Effector memory CD4-positive, alpha-beta T cell (primary cell): ENCODE results near the gene TMEM11.

Experiments
- DNase-seq, 3 donors: peaks; one replicate each; pipeline ENCODE4 v3.0.0-alpha.2; 2020
- H3K27ac ChIP-seq: 2 replicates; pipeline ENCODE4 v1.7.0; 2013; ENCODE audit warnings: mild to moderate bottlenecking, low read length, moderate library complexity; ENCODE audit not compliant: insufficient read depth, poor library complexity, severe bottlenecking
- H3K27me3 ChIP-seq: replicated peaks from 2 replicates; pipeline ENCODE4 v1.7.0; 2013; ENCODE audit warnings: mild to moderate bottlenecking, low read length; ENCODE audit not compliant: insufficient read depth, control insufficient read depth, poor library complexity, severe bottlenecking
- H3K36me3 ChIP-seq: 2 replicates; pipeline ENCODE4 v1.7.0; 2013; ENCODE audit warnings: mild to moderate bottlenecking, low read length, moderate library complexity; ENCODE audit not compliant: control insufficient read depth, insufficient read depth
- H3K4me1 ChIP-seq: 2 replicates; pipeline ENCODE4 v1.7.0; 2013; ENCODE audit warnings: low read length, mild to moderate bottlenecking; ENCODE audit not compliant: control insufficient read depth, insufficient read depth, poor library complexity, severe bottlenecking
- H3K4me3 ChIP-seq: 2 replicates; pipeline ENCODE4 v1.7.0; 2013; ENCODE audit warnings: low read length, low read depth, mild to moderate bottlenecking; ENCODE audit not compliant: insufficient read depth, poor library complexity, severe bottlenecking
- H3K9me3 ChIP-seq: 2 replicates; pipeline ENCODE4 v1.7.0; 2013; ENCODE audit warnings: mild to moderate bottlenecking, low read length, moderate library complexity; ENCODE audit not compliant: control insufficient read depth

TMEM11 gene

DNA sequence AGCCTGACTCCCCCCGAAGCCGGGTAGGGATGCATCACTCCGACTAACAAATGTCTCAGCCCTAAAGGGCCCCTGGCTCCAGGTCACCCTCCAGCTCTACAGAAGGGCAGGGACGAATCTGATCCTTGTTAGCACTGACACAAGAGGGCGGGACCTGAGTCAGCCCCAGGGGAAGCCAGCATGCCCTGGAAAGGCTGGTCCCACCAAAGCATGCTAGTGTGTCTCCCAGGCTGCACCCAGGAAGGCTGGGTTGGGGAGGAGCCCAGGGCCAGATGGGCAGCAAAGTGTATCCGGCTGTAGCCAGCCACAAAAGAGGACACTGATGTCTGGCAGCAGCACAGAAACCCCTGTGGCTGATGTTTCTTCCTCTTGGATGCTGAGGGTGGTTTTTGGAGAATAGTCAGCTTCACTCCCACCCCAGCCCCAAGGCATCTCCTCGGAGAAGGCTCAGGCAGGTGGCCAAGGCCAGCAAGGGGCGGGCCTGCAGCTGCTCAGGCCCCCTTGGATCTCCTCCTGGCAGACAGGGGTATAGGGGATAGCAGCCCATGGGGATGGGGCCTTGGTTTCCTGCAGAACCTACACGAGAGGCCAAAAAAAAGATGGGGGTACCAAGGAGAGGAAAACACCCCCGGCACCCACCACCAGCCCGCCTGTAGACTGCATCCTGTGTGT lies 28.2 kb upstream of the TMEM11 start:
- no peak for DNase-seq
- no peak overlapping the region for H3K27ac ChIP-seq
- no peaks in the 10 kb centered on the region for H3K27me3 ChIP-seq
- peaks cover 6% of the 10 kb centered on the region for H3K4me1 ChIP-seq
- H3K36me3 ChIP-seq: peaks cover 3% of the 10 kb centered on the region
- H3K4me3 ChIP-seq: no peak overlapping the region
- no peaks in the 10 kb centered on the region for H3K9me3 ChIP-seq

DNA sequence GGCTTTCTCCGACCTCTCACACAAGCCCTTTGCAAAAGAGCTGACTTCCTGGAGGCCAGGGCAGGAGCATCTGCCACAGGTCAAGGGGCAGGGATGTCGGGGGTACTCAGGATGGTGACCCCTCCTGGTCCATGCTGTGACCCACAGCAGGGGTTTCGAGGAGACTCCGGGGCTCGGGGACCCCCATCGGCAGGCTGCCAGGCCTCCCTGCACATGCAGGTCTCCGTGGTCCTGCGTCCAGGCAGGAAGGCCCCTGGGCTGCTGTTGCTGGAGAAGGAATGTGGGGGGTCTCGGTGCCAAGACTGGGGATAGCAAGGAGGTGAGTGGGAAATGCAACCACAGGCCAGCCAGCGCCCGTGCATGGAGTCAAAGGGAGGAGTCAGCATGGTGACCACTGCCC lies 27.6 kb upstream of the TMEM11 start:
- H3K27ac ChIP-seq: no peak overlapping the region
- peaks cover 3% of the 10 kb centered on the region for H3K36me3 ChIP-seq
- H3K4me1 ChIP-seq: peaks cover 6% of the 10 kb centered on the region
- no peak overlapping the region for H3K4me3 ChIP-seq
- no peak for DNase-seq
- H3K27me3 ChIP-seq: no peaks in the 10 kb centered on the region
- H3K9me3 ChIP-seq: no peaks in the 10 kb centered on the region

DNA sequence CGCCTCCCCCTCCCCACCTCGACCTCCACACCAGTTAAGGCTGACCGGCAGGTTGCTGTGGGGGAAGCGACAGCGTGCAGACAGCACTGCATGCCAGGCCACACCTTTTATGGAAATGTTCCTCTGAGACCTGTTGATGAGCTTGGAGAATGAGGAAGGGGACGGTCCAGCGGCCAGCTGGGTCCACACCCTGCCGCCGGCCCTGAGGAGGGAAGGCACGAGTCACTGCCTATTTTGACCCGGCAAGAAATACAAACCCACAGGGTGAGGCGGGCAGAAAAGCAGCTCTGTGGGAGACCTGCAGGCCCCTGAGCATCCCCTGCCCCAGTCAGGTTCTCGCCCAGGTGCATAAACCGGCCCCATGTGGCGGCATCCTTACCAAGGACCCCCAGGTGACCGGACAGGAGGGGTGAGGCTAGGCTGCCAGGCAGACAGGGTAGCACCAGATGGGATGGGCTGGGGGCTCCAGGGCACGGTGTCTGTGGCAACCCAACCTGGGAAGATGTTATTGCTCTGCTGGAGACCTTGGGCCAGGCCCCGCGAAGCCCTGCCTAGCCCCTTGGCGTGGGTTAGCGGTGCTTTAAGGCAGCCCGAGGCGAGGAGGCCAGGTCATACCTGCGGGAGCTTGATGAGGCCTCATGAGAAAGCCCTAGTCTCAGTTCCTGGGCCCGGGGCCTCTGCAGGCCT lies 26.6 kb upstream of the TMEM11 start:
- H3K27me3 ChIP-seq: no peaks in the 10 kb centered on the region
- peaks cover 2% of the 10 kb centered on the region for H3K4me1 ChIP-seq
- no peak for DNase-seq
- no peak overlapping the region for H3K27ac ChIP-seq
- no peak overlapping the region for H3K4me3 ChIP-seq
- peaks cover 3% of the 10 kb centered on the region for H3K36me3 ChIP-seq
- H3K9me3 ChIP-seq: no peaks in the 10 kb centered on the region

DNA sequence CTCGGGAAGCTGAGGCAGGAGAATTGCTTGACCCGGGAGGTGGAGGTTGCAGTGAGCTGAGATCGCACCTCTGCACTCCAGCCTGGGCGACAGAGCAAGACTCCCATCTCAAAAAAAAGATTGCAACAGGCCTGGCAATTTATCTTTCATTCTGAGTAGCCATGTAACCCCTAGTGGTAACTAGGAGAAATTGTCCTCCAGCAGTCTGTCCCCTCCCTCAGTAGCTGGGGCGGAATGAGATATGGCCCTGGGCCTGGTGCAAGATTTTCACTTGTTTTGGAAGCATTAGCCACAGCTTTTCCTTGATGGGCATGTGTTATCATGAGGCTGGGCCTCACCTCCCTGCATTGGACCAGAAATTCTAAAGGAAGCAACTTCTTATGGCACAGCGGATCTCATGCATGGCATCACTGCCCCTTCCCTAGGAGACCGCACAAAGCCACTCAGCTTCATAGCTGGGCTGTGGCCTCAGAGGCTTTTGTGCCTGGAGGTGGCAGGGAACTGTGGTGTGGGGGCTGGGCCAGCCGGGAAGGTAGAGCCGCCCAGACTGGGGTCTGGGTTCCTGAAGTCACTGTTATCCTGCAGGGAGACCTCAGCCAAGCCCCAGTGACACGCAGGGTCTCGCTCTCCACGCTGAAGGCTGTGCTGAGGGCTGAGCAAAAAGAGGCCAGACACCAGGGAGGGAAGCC lies 25.9 kb upstream of the TMEM11 start:
- Histone ChIP-seq H3K27me3 (no peaks in the 10 kb centered on the region), H3K4me1 (no peaks in the 10 kb centered on the region), H3K4me3 (no peak overlapping the region), H3K9me3 (no peaks in the 10 kb centered on the region), H3K27ac (no peak overlapping the region), H3K36me3 (peaks cover 3% of the 10 kb centered on the region)
- no peak for DNase-seq

DNA sequence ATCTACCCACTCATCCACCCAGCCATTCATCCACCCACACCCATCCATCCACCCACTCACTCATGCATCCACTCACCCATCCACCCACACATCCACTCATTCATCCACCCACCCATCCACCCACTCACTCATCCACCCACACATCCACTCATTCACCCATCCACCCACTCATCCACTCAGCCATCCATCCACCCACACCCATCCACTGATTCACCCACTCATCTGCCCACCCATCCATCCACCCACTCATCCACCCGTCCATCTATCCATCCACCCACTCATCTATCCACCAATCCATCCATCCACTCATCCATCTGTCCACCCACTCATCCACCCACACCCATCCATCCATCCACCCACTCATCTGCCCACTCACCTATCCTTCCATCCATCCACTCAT lies 22.0 kb upstream of the TMEM11 start:
- no peaks in the 10 kb centered on the region for H3K4me1 ChIP-seq
- H3K27ac ChIP-seq: no peak overlapping the region
- no peaks in the 10 kb centered on the region for H3K27me3 ChIP-seq
- DNase-seq: no peak
- H3K9me3 ChIP-seq: no peaks in the 10 kb centered on the region
- no peaks in the 10 kb centered on the region for H3K36me3 ChIP-seq
- no peak overlapping the region for H3K4me3 ChIP-seq

DNA sequence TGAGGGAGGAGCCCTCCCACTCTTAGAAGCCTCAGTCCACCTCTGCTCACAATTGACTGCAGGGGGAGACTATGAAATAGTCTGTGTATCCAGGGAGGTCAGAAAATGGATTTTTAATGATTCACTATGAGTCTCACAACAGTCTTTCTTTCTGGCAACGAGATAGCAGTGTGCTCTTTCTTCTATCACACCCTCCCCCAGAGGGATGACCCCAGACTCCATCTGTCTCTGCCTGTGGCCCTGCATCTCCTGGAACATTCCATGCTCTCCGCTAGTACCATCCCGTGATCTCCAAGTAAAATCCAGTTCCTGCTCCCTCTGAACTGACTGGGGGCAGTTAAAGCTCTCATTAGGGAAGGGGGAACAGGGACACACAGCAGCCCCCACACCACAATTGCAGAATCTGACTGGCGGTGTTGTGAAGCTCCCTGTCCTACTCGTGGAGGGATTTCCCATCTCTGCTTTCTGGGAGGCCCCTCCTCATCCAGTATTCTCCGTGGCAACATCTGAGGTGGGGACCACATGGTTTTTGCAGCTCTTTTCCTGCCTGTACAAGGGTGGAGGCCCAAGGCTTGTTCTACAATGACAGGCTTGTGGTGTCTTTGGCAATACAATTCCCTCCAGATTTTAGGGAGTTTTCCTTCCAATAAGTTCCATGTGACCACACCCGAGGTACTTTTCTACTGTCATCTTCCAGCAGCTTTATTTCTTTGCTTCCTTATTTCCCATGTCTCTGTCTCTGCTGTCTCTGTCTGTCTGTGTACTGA lies 19.8 kb upstream of the TMEM11 start:
- Histone ChIP-seq H3K9me3 (no peaks in the 10 kb centered on the region), H3K4me1 (no peaks in the 10 kb centered on the region), H3K36me3 (no peaks in the 10 kb centered on the region), H3K27ac (no peak overlapping the region), H3K4me3 (no peak overlapping the region), H3K27me3 (no peaks in the 10 kb centered on the region)
- no peak for DNase-seq

DNA sequence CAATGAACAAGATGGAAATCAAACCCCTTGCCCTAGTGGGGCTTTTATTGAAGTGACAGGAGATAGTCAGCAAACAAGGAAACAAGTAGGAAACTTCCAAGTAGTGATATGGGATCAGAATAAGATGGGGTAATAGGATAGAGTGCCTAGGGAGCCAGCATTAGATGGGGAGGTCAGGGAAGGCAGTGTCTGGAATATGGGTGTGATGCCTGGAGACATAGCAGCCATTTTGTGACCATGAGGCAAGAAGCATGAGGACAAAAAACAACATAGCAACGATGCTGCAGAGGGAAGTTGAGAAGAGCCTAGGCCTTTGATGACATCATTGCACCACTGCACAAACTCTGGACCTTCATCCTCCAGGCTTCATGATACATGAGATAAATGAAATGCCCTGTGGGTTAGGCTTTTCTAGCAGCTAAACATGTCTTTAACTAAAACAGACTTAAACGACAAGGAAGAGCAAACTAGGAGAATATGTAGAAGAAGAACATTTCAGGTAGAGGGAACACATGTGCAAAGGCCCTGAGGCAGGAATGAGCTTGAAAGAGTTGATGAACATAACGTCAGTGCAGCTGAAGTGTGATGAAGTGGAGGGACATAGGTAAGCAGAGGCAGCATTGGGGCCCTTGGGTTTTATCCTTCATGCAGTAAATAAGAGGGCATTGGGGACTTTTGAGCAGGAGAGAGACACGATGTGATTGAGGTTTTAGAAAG lies 18.2 kb upstream of the TMEM11 start:
- no peaks in the 10 kb centered on the region for H3K27me3 ChIP-seq
- H3K9me3 ChIP-seq: no peaks in the 10 kb centered on the region
- no peak overlapping the region for H3K27ac ChIP-seq
- no peak for DNase-seq
- H3K4me3 ChIP-seq: no peak overlapping the region
- no peaks in the 10 kb centered on the region for H3K36me3 ChIP-seq
- H3K4me1 ChIP-seq: no peaks in the 10 kb centered on the region

DNA sequence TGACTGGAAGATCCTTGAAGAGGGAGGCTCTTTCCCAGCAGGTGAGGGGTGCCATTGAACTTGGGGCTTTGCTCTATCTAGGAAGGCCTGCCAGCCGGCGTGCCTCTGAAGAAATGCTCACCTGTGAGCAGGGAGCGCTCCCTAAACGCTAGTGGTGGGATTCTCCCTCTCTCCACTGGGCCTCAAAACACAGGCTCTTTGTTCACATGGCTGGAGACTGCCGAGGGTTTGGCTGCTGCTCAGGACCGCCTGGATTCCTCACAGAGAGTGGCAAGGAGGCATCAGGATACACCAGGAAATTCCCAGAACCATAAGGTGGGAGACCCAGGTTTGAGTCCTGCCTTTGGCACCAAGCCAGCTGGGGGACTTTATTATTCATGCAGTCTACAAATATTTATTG lies 17.6 kb upstream of the TMEM11 start:
- Histone ChIP-seq H3K27me3 (no peaks in the 10 kb centered on the region), H3K4me1 (no peaks in the 10 kb centered on the region), H3K4me3 (no peak overlapping the region), H3K36me3 (no peaks in the 10 kb centered on the region), H3K9me3 (no peaks in the 10 kb centered on the region), H3K27ac (no peak overlapping the region)
- no peak for DNase-seq

DNA sequence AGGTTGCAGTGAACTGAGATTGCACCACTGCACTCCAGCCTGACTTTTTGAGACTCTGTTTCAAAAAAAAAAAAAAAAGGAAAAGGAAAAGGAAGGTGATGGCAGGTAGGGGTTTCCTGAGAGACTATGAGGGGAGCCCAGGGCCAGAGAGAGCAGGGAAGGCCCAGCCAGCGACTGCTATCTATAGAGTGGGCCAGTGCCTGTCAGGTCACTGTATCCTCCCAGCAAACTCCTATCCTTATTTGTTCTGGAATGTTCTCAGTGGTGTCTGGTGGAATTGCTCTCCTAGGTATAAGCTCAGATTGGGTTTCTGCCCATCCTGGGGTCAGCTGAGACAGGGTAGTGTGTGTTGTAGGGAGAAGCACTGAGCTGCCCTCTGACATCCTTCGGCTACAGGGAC lies 14.9 kb upstream of the TMEM11 start:
- H3K9me3 ChIP-seq: no peaks in the 10 kb centered on the region
- no peak overlapping the region for H3K4me3 ChIP-seq
- no peaks in the 10 kb centered on the region for H3K4me1 ChIP-seq
- DNase-seq: no peak
- H3K27ac ChIP-seq: no peak overlapping the region
- H3K27me3 ChIP-seq: no peaks in the 10 kb centered on the region
- no peaks in the 10 kb centered on the region for H3K36me3 ChIP-seq
